ENCODE data around the gene PEX14.

PEX14 gene

GRCh38 chr1:10519016-10519417 is 44.3 kb downstream of the PEX14 start:
- no peak for DNase-seq (ENCODE audit: low spot score)

GRCh38 chr1:10520497-10520896 is 45.7 kb downstream of the PEX14 start:
- DNase-seq (ENCODE audit: low spot score), result no peak

GRCh38 chr1:10520952-10521351 is 46.2 kb downstream of the PEX14 start:
- no peak for DNase-seq (ENCODE audit: low spot score)

- DNase-seq (ENCODE audit: low spot score), result no peak
These were observed 46.9 kb downstream of the PEX14 start for GRCh38 chr1:10521537-10522157.

- DNase-seq (ENCODE audit: low spot score), result no peak
These were observed 47.6 kb downstream of the PEX14 start for GRCh38 chr1:10522322-10522860.

GRCh38 chr1:10525208-10525607 is 50.5 kb downstream of the PEX14 start:
- no peak for DNase-seq (ENCODE audit: low spot score)

GRCh38 chr1:10528066-10529014 is 53.6 kb downstream of the PEX14 start:
- no peak for DNase-seq (ENCODE audit: low spot score)

- DNase-seq (ENCODE audit: low spot score), result no peak
These were observed 54.3 kb downstream of the PEX14 start for GRCh38 chr1:10529091-10529490.

GRCh38 chr1:10529765-10530164 is 55.0 kb downstream of the PEX14 start:
- no peak for DNase-seq (ENCODE audit: low spot score)

GRCh38 chr1:10530281-10530740 is 55.6 kb downstream of the PEX14 start:
- DNase-seq (ENCODE audit: low spot score), result no peak

- no peak for DNase-seq (ENCODE audit: low spot score)
These were observed 56.2 kb downstream of the PEX14 start for GRCh38 chr1:10530756-10531495.

- no peak for DNase-seq (ENCODE audit: low spot score)
These were observed 57.6 kb downstream of the PEX14 start for GRCh38 chr1:10532362-10532761.

GRCh38 chr1:10534519-10534918 is 59.8 kb downstream of the PEX14 start:
- no peak for DNase-seq (ENCODE audit: low spot score)

- no peak for DNase-seq (ENCODE audit: low spot score)
These were observed 61.5 kb downstream of the PEX14 start for GRCh38 chr1:10536133-10536770.

GRCh38 chr1:10537082-10537766 is 62.5 kb downstream of the PEX14 start:
- no peak for DNase-seq (ENCODE audit: low spot score)

GRCh38 chr1:10538646-10539355 is 64.1 kb downstream of the PEX14 start:
- no peak for DNase-seq (ENCODE audit: low spot score)

GRCh38 chr1:10539411-10540043 is 64.8 kb downstream of the PEX14 start:
- no peak for DNase-seq (ENCODE audit: low spot score)

- DNase-seq (ENCODE audit: low spot score), result no peak
These were observed 65.7 kb downstream of the PEX14 start for GRCh38 chr1:10540277-10541005.

- DNase-seq (ENCODE audit: low spot score), result no peak
These were observed 66.5 kb downstream of the PEX14 start for GRCh38 chr1:10541286-10541685.

Measured in activated CD4-positive, alpha-beta T cell treated with anti-CD3 and anti-CD28 coated beads, Interleukin-2, Interleukin-4, amounts not matched to agents 100 ng/mL and 50 ng/mL, durations not matched to agents 16 hours and 8 hours (primary cell).